C4-2B (cell line): ENCODE data around the gene KLHL2.
"Not testable (repeated sequence)": the region's sequence is repeated elsewhere in the genome, so short reads cannot be mapped to it uniquely, and the experiment has no call there.

ENCODE experiments used
- H3K27ac ChIP-seq: fragments of 450-650 bp; 2 replicates; pipeline ENCODE4 v1.5.1; 2017
- CTCF ChIP-seq: fragments of 450-650 bp; conservative IDR thresholded peaks from 2 replicates; pipeline ENCODE4 v1.5.1; 2017; ENCODE audit warnings: mild to moderate bottlenecking
- ZFX ChIP-seq: fragments of 450-650 bp; IDR thresholded peaks from 2 replicates; pipeline ENCODE4 v1.6.1; 2017

Gene KLHL2

GRCh38 chr4:165335163-165335703 lies 127.9 kb downstream of the KLHL2 start:
- no peak for TF ChIP-seq ZFX
- TF ChIP-seq CTCF = no peak

GRCh38 chr4:165336743-165337142 lies 129.4 kb downstream of the KLHL2 start:
- no peak for TF ChIP-seq ZFX
- TF ChIP-seq CTCF = no peak
- no peak overlapping the region for H3K27ac ChIP-seq

More at GRCh38 chr4:165335163-165335703, 127.9 kb downstream of the KLHL2 start:
- H3K27ac ChIP-seq = no peak overlapping the region

- H3K27ac ChIP-seq = not testable (repeated sequence)
Observed at GRCh38 chr4:165342340-165342739, 135.0 kb downstream of the KLHL2 start.

GRCh38 chr4:165343353-165344191 lies 136.2 kb downstream of the KLHL2 start:
- TF ChIP-seq CTCF (peak; percentile 53), ZFX (no peak)
- no peak overlapping the region for H3K27ac ChIP-seq

GRCh38 chr4:165345666-165346417 lies 138.5 kb downstream of the KLHL2 start:
- TF ChIP-seq CTCF (no peak), ZFX (no peak)
- no peak overlapping the region for H3K27ac ChIP-seq

- TF ChIP-seq CTCF (no peak), ZFX (no peak)
- H3K27ac ChIP-seq = no peak overlapping the region
Observed at GRCh38 chr4:165347647-165348569, 140.5 kb downstream of the KLHL2 start.
